Central memory CD8-positive, alpha-beta T cell (primary cell): ENCODE measurements around the gene PPARGC1A.

ENCODE experiments used
- ATAC-seq: fragments of 150-1000 bp; cut with Tn5 transposase; replicated peaks from 2 replicates; pipeline ENCODE4 v1.10.0; 2022; ENCODE audit warnings: mild to moderate bottlenecking, moderate FRiP score, moderate number of reproducible peaks; ENCODE audit not compliant: poor library complexity, severe bottlenecking; ENCODE audit errors: extremely low read depth
- DNase-seq, 2 donors: peaks; one replicate each; pipeline ENCODE4 v3.0.0; 2021; ENCODE audit warnings: low spot score in 2 of 2
- H3K27ac Mint-ChIP-seq: one replicate; pipeline ENCODE4 v1.8.0; 2022; ENCODE audit warnings: low read depth, mild to moderate bottlenecking, moderate library complexity, mixed read lengths
- H3K27me3 Mint-ChIP-seq: one replicate; pipeline ENCODE4 v1.8.0; 2022; ENCODE audit warnings: mixed read lengths
- H3K36me3 Mint-ChIP-seq: one replicate; pipeline ENCODE4 v1.8.0; 2022; ENCODE audit warnings: mild to moderate bottlenecking, moderate library complexity, mixed read lengths; ENCODE audit not compliant: insufficient read depth
- H3K4me1 Mint-ChIP-seq: one replicate; pipeline ENCODE4 v1.8.0; 2022; ENCODE audit warnings: mixed read lengths
- H3K4me3 Mint-ChIP-seq: one replicate; pipeline ENCODE4 v1.8.0; 2022; ENCODE audit warnings: mild to moderate bottlenecking, moderate library complexity, mixed read lengths
- H3K9me3 Mint-ChIP-seq: one replicate; pipeline ENCODE4 v1.8.0; 2022; ENCODE audit warnings: mixed read lengths

Gene PPARGC1A

GRCh38 chr4:23811161-23811560, 78.7 kb downstream of the PPARGC1A start:
- no peaks in the 10 kb centered on the region for H3K4me1 Mint-ChIP-seq
- ATAC-seq, result no peak
- H3K27me3 Mint-ChIP-seq, result no peaks in the 10 kb centered on the region
- no peak overlapping the region for H3K4me3 Mint-ChIP-seq
- H3K9me3 Mint-ChIP-seq, result peaks cover 15% of the 10 kb centered on the region
- no peaks in the 10 kb centered on the region for H3K36me3 Mint-ChIP-seq
- H3K27ac Mint-ChIP-seq, result no peak overlapping the region
- DNase-seq, result no peak

- no peaks in the 10 kb centered on the region for H3K36me3 Mint-ChIP-seq
- no peak overlapping the region for H3K27ac Mint-ChIP-seq
- H3K9me3 Mint-ChIP-seq, result peaks cover 24% of the 10 kb centered on the region
- H3K4me1 Mint-ChIP-seq, result no peaks in the 10 kb centered on the region
- ATAC-seq (no peak), DNase-seq (no peak)
- no peaks in the 10 kb centered on the region for H3K27me3 Mint-ChIP-seq
- no peak overlapping the region for H3K4me3 Mint-ChIP-seq
These were observed 84.4 kb downstream of the PPARGC1A start for GRCh38 chr4:23805450-23805851.

- no peak for DNase-seq
- Mint-ChIP-seq H3K9me3 (peaks cover 20% of the 10 kb centered on the region), H3K4me1 (no peaks in the 10 kb centered on the region)
These were observed 100.1 kb downstream of the PPARGC1A start for GRCh38 chr4:23789762-23790161.

GRCh38 chr4:23788460-23788859, 101.4 kb downstream of the PPARGC1A start:
- ATAC-seq (no peak), DNase-seq (no peak)
- Mint-ChIP-seq H3K36me3 (no peaks in the 10 kb centered on the region), H3K9me3 (peaks cover 20% of the 10 kb centered on the region), H3K4me3 (no peak overlapping the region), H3K27ac (no peak overlapping the region), H3K27me3 (no peaks in the 10 kb centered on the region), H3K4me1 (no peaks in the 10 kb centered on the region)

More at GRCh38 chr4:23789762-23790161, 100.1 kb downstream of the PPARGC1A start:
- Mint-ChIP-seq H3K36me3 (no peaks in the 10 kb centered on the region), H3K27ac (no peak overlapping the region), H3K4me3 (no peak overlapping the region), H3K27me3 (no peaks in the 10 kb centered on the region)
- no peak for ATAC-seq

- Mint-ChIP-seq H3K27ac (no peak overlapping the region), H3K36me3 (no peaks in the 10 kb centered on the region), H3K9me3 (peaks cover 20% of the 10 kb centered on the region), H3K27me3 (no peaks in the 10 kb centered on the region), H3K4me3 (no peak overlapping the region), H3K4me1 (no peaks in the 10 kb centered on the region)
- no peak for ATAC-seq
- DNase-seq, result no peak
These were observed 101.8 kb downstream of the PPARGC1A start for GRCh38 chr4:23788027-23788426.

- Mint-ChIP-seq H3K36me3 (no peaks in the 10 kb centered on the region), H3K27ac (no peak overlapping the region), H3K4me1 (no peaks in the 10 kb centered on the region), H3K9me3 (peaks cover 11% of the 10 kb centered on the region), H3K4me3 (no peak overlapping the region), H3K27me3 (no peaks in the 10 kb centered on the region)
- no peak for DNase-seq
- ATAC-seq, result no peak
These were observed 106.9 kb downstream of the PPARGC1A start for GRCh38 chr4:23782778-23783437.

- Mint-ChIP-seq H3K4me3 (no peak overlapping the region), H3K27me3 (no peaks in the 10 kb centered on the region), H3K36me3 (no peaks in the 10 kb centered on the region), H3K4me1 (no peaks in the 10 kb centered on the region), H3K9me3 (peaks cover 10% of the 10 kb centered on the region), H3K27ac (no peak overlapping the region)
- no peak for DNase-seq
- no peak for ATAC-seq
These were observed 110.0 kb downstream of the PPARGC1A start for GRCh38 chr4:23779839-23780238.

- Mint-ChIP-seq H3K4me1 (no peaks in the 10 kb centered on the region), H3K27ac (no peak overlapping the region), H3K4me3 (no peak overlapping the region), H3K27me3 (no peaks in the 10 kb centered on the region), H3K9me3 (peaks cover 10% of the 10 kb centered on the region), H3K36me3 (no peaks in the 10 kb centered on the region)
- ATAC-seq, result no peak
- DNase-seq, result no peak
These were observed 110.4 kb downstream of the PPARGC1A start for GRCh38 chr4:23779422-23779821.

GRCh38 chr4:23775694-23776093, 114.2 kb downstream of the PPARGC1A start:
- Mint-ChIP-seq H3K4me1 (no peaks in the 10 kb centered on the region), H3K36me3 (peaks cover 2% of the 10 kb centered on the region), H3K9me3 (peaks cover 15% of the 10 kb centered on the region), H3K27me3 (no peaks in the 10 kb centered on the region), H3K4me3 (no peak overlapping the region), H3K27ac (no peak overlapping the region)
- ATAC-seq (no peak), DNase-seq (no peak)

- peaks cover 15% of the 10 kb centered on the region for H3K9me3 Mint-ChIP-seq
- no peak overlapping the region for H3K4me3 Mint-ChIP-seq
- ATAC-seq (no peak), DNase-seq (no peak)
- no peaks in the 10 kb centered on the region for H3K4me1 Mint-ChIP-seq
- peaks cover 2% of the 10 kb centered on the region for H3K36me3 Mint-ChIP-seq
- H3K27ac Mint-ChIP-seq, result no peak overlapping the region
- no peaks in the 10 kb centered on the region for H3K27me3 Mint-ChIP-seq
These were observed 114.9 kb downstream of the PPARGC1A start for GRCh38 chr4:23774909-23775308.

- no peak overlapping the region for H3K27ac Mint-ChIP-seq
- H3K36me3 Mint-ChIP-seq, result peaks cover 2% of the 10 kb centered on the region
These were observed 115.8 kb downstream of the PPARGC1A start for GRCh38 chr4:23773884-23774636.

GRCh38 chr4:23770011-23770410, 119.8 kb downstream of the PPARGC1A start:
- H3K36me3 Mint-ChIP-seq, result peaks cover 2% of the 10 kb centered on the region
- no peak for ATAC-seq
- no peaks in the 10 kb centered on the region for H3K27me3 Mint-ChIP-seq
- no peaks in the 10 kb centered on the region for H3K4me1 Mint-ChIP-seq
- no peak for DNase-seq
- H3K9me3 Mint-ChIP-seq, result peaks cover 13% of the 10 kb centered on the region
- H3K4me3 Mint-ChIP-seq, result no peak overlapping the region
- no peak overlapping the region for H3K27ac Mint-ChIP-seq

More at GRCh38 chr4:23773884-23774636, 115.8 kb downstream of the PPARGC1A start:
- ATAC-seq (no peak), DNase-seq (no peak)
- Mint-ChIP-seq H3K4me3 (no peak overlapping the region), H3K9me3 (peaks cover 15% of the 10 kb centered on the region), H3K4me1 (no peaks in the 10 kb centered on the region), H3K27me3 (no peaks in the 10 kb centered on the region)

- Mint-ChIP-seq H3K9me3 (peaks cover 13% of the 10 kb centered on the region), H3K36me3 (peaks cover 2% of the 10 kb centered on the region), H3K27me3 (no peaks in the 10 kb centered on the region), H3K4me1 (no peaks in the 10 kb centered on the region), H3K4me3 (no peak overlapping the region), H3K27ac (no peak overlapping the region)
- DNase-seq (no peak), ATAC-seq (no peak)
These were observed 120.4 kb downstream of the PPARGC1A start for GRCh38 chr4:23769406-23769805.
